Gastroesophageal sphincter (tissue), 4 donors: ENCODE measurements around the gene RAB3D. TPM values are rescaled to one million over a fixed set of nuclear protein-coding genes. Genes with fewer than 3 reads are reported as not detected.
"Not testable (repeated sequence)": the region's sequence is repeated elsewhere in the genome, so short reads cannot be mapped to it uniquely, and the experiment has no call there.

Source experiments
- ATAC-seq: fragments of 150-250 bp; one replicate; pipeline ENCODE4 v1.9.1; 2016; ENCODE audit warnings: mild to moderate bottlenecking, moderate library complexity
- H3K27ac ChIP-seq, 4 donors: fragments of 200-600 bp; sonication (generic) in 3 of 4; 1 replicate in 3 of 4; 2 replicates in 1 of 4; pipeline ENCODE4 v1.5.1; 2016 to 2019
- H3K27me3 ChIP-seq: fragments of 200-600 bp; sonication (generic); one replicate; pipeline ENCODE4 v1.5.1; 2019
- H3K36me3 ChIP-seq, 2 donors: fragments of 200-600 bp; sonication (generic); one replicate each; pipeline ENCODE4 v1.5.1; 2019; ENCODE audit warnings: control low read depth in 1 of 2
- H3K4me1 ChIP-seq, 3 donors: fragments of 200-600 bp; sonication (generic); 1 replicate in 2 of 3; 2 replicates in 1 of 3; pipeline ENCODE4 v1.5.1; 2016 to 2019; ENCODE audit warnings: control low read depth in 2 of 3
- H3K4me3 ChIP-seq, 2 donors: fragments of 200-600 bp; sonication (generic); one replicate each; pipeline ENCODE4 v1.5.1; 2019; ENCODE audit warnings: mild to moderate bottlenecking in 1 of 2, moderate library complexity in 1 of 2
- H3K9me3 ChIP-seq, 3 donors: fragments of 200-600 bp; sonication (generic); one replicate each; pipeline ENCODE4 v1.5.1; 2017 to 2019; ENCODE audit warnings: control low read depth in 2 of 3
- CTCF ChIP-seq, 4 experiments: fragments of 200-600 bp in 2 of 4; fragments of 450-650 bp in 2 of 4; sonication (generic) in 1 of 4; IDR thresholded peaks; one replicate each; pipeline ENCODE4 v1.5.1; 2017 to 2019; ENCODE audit warnings: antibody characterized with exemption in 4 of 4, mild to moderate bottlenecking in 2 of 4, moderate library complexity in 2 of 4
- EP300 ChIP-seq: sonication (generic); formaldehyde crosslinking; IDR thresholded peaks from one replicate; pipeline ENCODE4 v1.6.1; 2017; ENCODE audit warnings: antibody characterized with exemption, mild to moderate bottlenecking
- POLR2A ChIP-seq, 2 donors: fragments of 450-650 bp; IDR thresholded peaks; one replicate each; pipeline ENCODE4 v1.6.1; 2017; ENCODE audit warnings: antibody characterized with exemption in 2 of 2, mild to moderate bottlenecking in 2 of 2, moderate library complexity in 1 of 2
- POLR2AphosphoS5 ChIP-seq: sonication (generic); formaldehyde crosslinking; IDR thresholded peaks from one replicate; pipeline ENCODE4 v1.6.1; 2017; ENCODE audit warnings: antibody characterized with exemption
- WGBS, 2 donors: methylation state at CpG; one replicate each; pipeline ENCODE4 v1.1.5; 2018; ENCODE audit warnings: low coverage in 1 of 2; 5-methylcytosine and 5-hydroxymethylcytosine counted together
- total RNA-seq, 4 donors: library from RNA; depleted of rRNA; stranded (reverse); fragments of >200 nt; gene quantifications; one replicate each; pipeline ENCODE4 v1.1.0, GENCODE V29; 2016

The RAB3D gene
- total RNA-seq, 4 donors from 2014 or later, result 21.5 to 43.7 (median 28.0) TPM

- Histone ChIP-seq H3K9me3 (no peaks in the 10 kb centered on the region), H3K4me3 (peak overlapping the region in 1 of 2 donors; percentile 40), H3K27me3 (peaks cover 30% of the 10 kb centered on the region), H3K27ac (peak overlapping the region in 1 of 4 donors; percentile 40), H3K4me1 (peaks cover 0 to 65% (median 25%) of the 10 kb centered on the region in 3 donors), H3K36me3 (peaks cover 0 to 5% of the 10 kb centered on the region in 2 donors)
- 0% methylated on average over 3 to 7 of the region's 65 CpGs for WGBS, 2 donors
- ATAC-seq, result no peak
- TF ChIP-seq POLR2AphosphoS5, result no peak
- no peak for TF ChIP-seq EP300
- peak in 2 of 4 experiments; percentile 45 to 67 for TF ChIP-seq CTCF (IDR thresholded peaks at IDR 0.05)
- TF ChIP-seq POLR2A (IDR thresholded peaks at IDR 0.05), result no peak
These were observed 43.6 kb upstream of the RAB3D start for GRCh38 chr19:11382898-11383705.

- Histone ChIP-seq H3K27ac (peak overlapping the region; percentile 57 to 89 (median 86)), H3K4me3 (peak overlapping the region; percentile 76), H3K27me3 (peaks cover 30% of the 10 kb centered on the region), H3K9me3 (no peaks in the 10 kb centered on the region), H3K4me1 (peaks cover 0 to 87% (median 38%) of the 10 kb centered on the region in 3 donors), H3K36me3 (peaks cover 0 to 10% of the 10 kb centered on the region in 2 donors)
- TF ChIP-seq POLR2AphosphoS5 (peak; percentile 88), POLR2A (IDR thresholded peaks at IDR 0.05) (peak; percentile 62 to 68), EP300 (no peak), CTCF (IDR thresholded peaks at IDR 0.05) (peak; percentile 64 to 83 (median 74))
- peak; percentile 96 for ATAC-seq
- WGBS, 2 donors, result 1% methylated on average over 12 to 20 of the region's 54 CpGs
These were observed 41.4 kb upstream of the RAB3D start for GRCh38 chr19:11380653-11381537.

GRCh38 chr19:11379857-11380350 is 40.4 kb upstream of the RAB3D start:
- H3K36me3 ChIP-seq, result peaks cover 0 to 10% of the 10 kb centered on the region in 2 donors
- TF ChIP-seq EP300, result no peak
- no peak for TF ChIP-seq POLR2A (IDR thresholded peaks at IDR 0.05)
- no peak for TF ChIP-seq POLR2AphosphoS5
- no peak for TF ChIP-seq CTCF (IDR thresholded peaks at IDR 0.05)
- peaks cover 0 to 94% (median 44%) of the 10 kb centered on the region in 3 donors for H3K4me1 ChIP-seq
- 95 to 100% methylated on average over 2 to 7 of the region's 7 CpGs for WGBS, 2 donors
- H3K9me3 ChIP-seq, result no peaks in the 10 kb centered on the region
- ATAC-seq, result no peak
- peak overlapping the region in 2 of 4 donors; percentile 85 to 88 for H3K27ac ChIP-seq
- peaks cover 30% of the 10 kb centered on the region for H3K27me3 ChIP-seq
- H3K4me3 ChIP-seq, result peak overlapping the region in 1 of 2 donors; percentile 76

GRCh38 chr19:11379269-11379845 is 39.9 kb upstream of the RAB3D start:
- WGBS, 2 donors, result 66 to 81% methylated on average over 4 to 13 of the region's 14 CpGs
- not testable (repeated sequence) for ATAC-seq, H3K9me3 ChIP-seq, H3K36me3 ChIP-seq, H3K27ac ChIP-seq, H3K4me3 ChIP-seq
- Histone ChIP-seq H3K27me3 (peaks cover 30% of the 10 kb centered on the region), H3K4me1 (peaks cover 0 to 92% (median 44%) of the 10 kb centered on the region in 3 donors)
